ENCODE data around the gene GNG12.

- TF ChIP-seq CTCF (IDR thresholded peaks at IDR 0.05) (no peak), POLR2A (IDR thresholded peaks at IDR 0.05) (no peak)
Measured at GRCh38 chr1:67673468-67674201, 159.6 kb downstream of the GNG12 start.

All from heart left ventricle (tissue), 13 donors.